K562 (cell line): ENCODE measurements around the gene ACER1. TPM values are rescaled to one million over a fixed set of nuclear protein-coding genes. Genes with fewer than 3 reads are reported as not detected.
A peak's percentile ranks its signal among the peaks of the same experiment; 100 is the strongest.

Experiments
- CEBPG ChIP-seq, 3 experiments: fragments of 200-800 bp in 1 of 3; sonication (Bioruptor generic) in 1 of 3; sonication (generic) in 1 of 3; formaldehyde crosslinking in 1 of 3; IDR thresholded peaks in 2 of 3; conservative IDR thresholded peaks in 1 of 3; 2 replicates each; pipeline versions ENCODE4 v1.6.1 to v1.8.0; 2016 to 2022; ENCODE audit warnings: missing compliant biosample characterization in 2 of 3, missing genetic modification characterization in 2 of 3, mild to moderate bottlenecking in 1 of 3, missing genetic modification reagents in 1 of 3
- FOXA1 ChIP-seq: fragments of 450-650 bp; IDR thresholded peaks from 2 replicates; pipeline ENCODE4 v1.6.1; 2016; ENCODE audit warnings: mild to moderate bottlenecking, borderline replicate concordance
- HDGF ChIP-seq: fragments of 450-650 bp; IDR thresholded peaks from 2 replicates; pipeline ENCODE4 v1.6.1; 2016
- KLF1 ChIP-seq: fragments of 450-650 bp; IDR thresholded peaks from 2 replicates; pipeline ENCODE4 v1.6.1; 2016; ENCODE audit warnings: missing genetic modification characterization, missing compliant biosample characterization
- L3MBTL2 ChIP-seq: fragments of 450-650 bp; IDR thresholded peaks from 2 replicates; pipeline ENCODE4 v1.6.1; 2016; ENCODE audit warnings: mild to moderate bottlenecking, moderate library complexity
- MCM3 ChIP-seq: fragments of 450-650 bp; IDR thresholded peaks from 2 replicates; pipeline ENCODE4 v1.6.1; 2016
- POLR2H ChIP-seq: IDR thresholded peaks from 2 replicates; pipeline ENCODE4 v1.6.1; 2016; ENCODE audit warnings: missing genetic modification characterization, low read depth, mild to moderate bottlenecking, control low read depth, missing compliant biosample characterization, moderate library complexity
- RAD51 ChIP-seq: fragments of 450-650 bp; IDR thresholded peaks from 2 replicates; pipeline ENCODE4 v1.7.1; 2016; ENCODE audit warnings: low read depth, mild to moderate bottlenecking, borderline replicate concordance
- RNF219 ChIP-seq: fragments of 250-450 bp; sonication (Bioruptor Pico); IDR thresholded peaks from 2 replicates; pipeline ENCODE4 v1.5.0; 2022; ENCODE audit warnings: mild to moderate bottlenecking
- SAFB2 ChIP-seq: fragments of 200-400 bp; formaldehyde crosslinking; IDR thresholded peaks from 2 replicates; pipeline ENCODE4 v1.6.1; 2018; ENCODE audit warnings: borderline replicate concordance, low read length, low read depth, moderate library complexity; ENCODE audit not compliant: severe bottlenecking
- SIN3B ChIP-seq: fragments of 450-650 bp; IDR thresholded peaks from 2 replicates; pipeline ENCODE4 v1.6.1; 2017; ENCODE audit warnings: low read depth, mild to moderate bottlenecking, moderate library complexity
- SREBF2 ChIP-seq: sonication (generic); formaldehyde crosslinking; IDR thresholded peaks from 2 replicates; pipeline ENCODE4 v1.4.0; 2020; ENCODE audit warnings: mild to moderate bottlenecking, missing genetic modification reagents
- TCF7L2 ChIP-seq: fragments of 150-350 bp; IDR thresholded peaks from 2 replicates; pipeline ENCODE4 v1.6.1; 2016; ENCODE audit warnings: low read depth, mild to moderate bottlenecking, low read length, moderate library complexity
- TOE1 ChIP-seq, 2 experiments: fragments of 450-650 bp in 1 of 2; sonication (generic) in 1 of 2; formaldehyde crosslinking in 1 of 2; IDR thresholded peaks; 2 replicates each; pipeline versions ENCODE4 v1.7.1 to v1.8.0; 2016 to 2022; ENCODE audit warnings: borderline replicate concordance in 2 of 2, mild to moderate bottlenecking in 2 of 2, antibody characterized with exemption in 1 of 2, inconsistent platforms in 1 of 2, low read depth in 1 of 2, missing genetic modification reagents in 1 of 2, moderate library complexity in 1 of 2
- TRIM28 ChIP-seq: fragments of 450-650 bp; IDR thresholded peaks from 2 replicates; pipeline ENCODE4 v1.6.1; 2017
- ZNF449 ChIP-seq: fragments of 250-450 bp; sonication (Bioruptor Pico); IDR thresholded peaks from 2 replicates; pipeline ENCODE4 v1.8.0; 2022; ENCODE audit warnings: moderate library complexity, mild to moderate bottlenecking, inconsistent platforms
- polyA plus RNA-seq, 8 experiments: library from polyadenylated mRNA; depleted of rRNA in 4 of 8; stranded (reverse) in 5 of 8; unstranded in 3 of 8; fragments of >200 nt; fragmentation: Nextera tagmentation in 2 of 8; fragmentation: Illumina TruSeq in 1 of 8; extraction: Ambion mirVana in 2 of 8; extraction: Trizol in 1 of 8; gene quantifications; 2 replicates each; pipeline versions ENCODE4 v1.2.1 to v1.2.3, GENCODE V29; 2011 to 2014; ENCODE audit warnings: inconsistent platforms in 1 of 8, missing spikeins in 1 of 8
- total RNA-seq, 7 experiments: library from RNA; depleted of rRNA in 6 of 7; stranded (reverse); fragments of >200 nt in 6 of 7; fragmentation: Illumina TruSeq in 2 of 7; extraction: Trizol in 2 of 7; gene quantifications; 2 replicates each; pipeline versions ENCODE4 v1.2.1 to v1.2.3, GENCODE V29; 2011 to 2021; ENCODE audit warnings: low replicate concordance in 1 of 7
- TF ChIP-seq, protein P1 (sequence below): fragments of 450-650 bp; IDR thresholded peaks from 2 replicates; pipeline ENCODE4 v1.6.1; 2016; ENCODE audit warnings: antibody characterized with exemption
- TF ChIP-seq, protein P2 (sequence below), 2 experiments: IDR thresholded peaks; 2 replicates each; pipeline ENCODE4 v1.6.1; 2011; ENCODE audit warnings: borderline replicate concordance in 1 of 2, control low read depth in 1 of 2, low read depth in 1 of 2, low read length in 1 of 2, mild to moderate bottlenecking in 1 of 2, mixed read lengths in 1 of 2, moderate library complexity in 1 of 2; ENCODE audit not compliant: insufficient read depth in 1 of 2, insufficient read length in 1 of 2, poor library complexity in 1 of 2, severe bottlenecking in 1 of 2; ENCODE audit errors: extremely low read depth in 1 of 2
- TF ChIP-seq, protein P3 (sequence below): IDR thresholded peaks from 3 replicates; pipeline ENCODE4 v1.6.1; 2011; ENCODE audit warnings: borderline replicate concordance, mild to moderate bottlenecking; ENCODE audit not compliant: insufficient read length, insufficient read depth

ACER1 gene
- total and polyA plus RNA-seq, 9 of the 15 experiments (the other 6 are each of a cell fraction or from before 2014, with no cell fraction given) = not detected

- TF ChIP-seq RNF219 (no peak), KLF1 (tag) (no peak), RAD51 (peak; percentile 83), TCF7L2 (no peak), SIN3B (no peak), TOE1 (IDR thresholded peaks at IDR 0.05; ENCODE audit: borderline replicate concordance) (peak; percentile 91), TOE1 (CRISPR knock-in tag; IDR thresholded peaks at IDR 0.05; ENCODE audit: borderline replicate concordance, low read depth) (no peak), HDGF (no peak), CEBPG (CRISPR knock-in tag; IDR thresholded peaks at IDR 0.05) (no peak), CEBPG (tag; conservative IDR thresholded peaks at IDR 0.05 in 1 of 2, IDR thresholded peaks at IDR 0.05 in 1 of 2) (no peak), FOXA1 (no peak), ZNF449 (no peak), MCM3 (no peak), L3MBTL2 (peak; percentile 24; the same call in 1 of the 2 replicates), POLR2H (tag) (no peak), SAFB2 (no peak), SREBF2 (no peak), TRIM28 (no peak)
- TF ChIP-seq, protein P1, sequence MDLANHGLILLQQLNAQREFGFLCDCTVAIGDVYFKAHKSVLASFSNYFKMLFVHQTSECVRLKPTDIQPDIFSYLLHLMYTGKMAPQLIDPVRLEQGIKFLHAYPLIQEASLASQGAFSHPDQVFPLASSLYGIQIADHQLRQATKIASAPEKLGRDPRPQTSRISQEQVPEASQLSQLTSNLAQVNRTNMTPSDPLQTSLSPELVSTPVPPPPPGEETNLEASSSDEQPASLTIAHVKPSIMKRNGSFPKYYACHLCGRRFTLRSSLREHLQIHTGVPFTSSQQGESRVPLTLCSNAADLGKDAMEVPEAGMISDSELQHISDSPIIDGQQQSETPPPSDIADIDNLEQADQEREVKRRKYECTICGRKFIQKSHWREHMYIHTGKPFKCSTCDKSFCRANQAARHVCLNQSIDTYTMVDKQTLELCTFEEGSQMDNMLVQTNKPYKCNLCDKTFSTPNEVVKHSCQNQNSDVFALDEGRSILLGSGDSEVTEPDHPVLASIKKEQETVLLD = no peak
- TF ChIP-seq, protein P2, sequence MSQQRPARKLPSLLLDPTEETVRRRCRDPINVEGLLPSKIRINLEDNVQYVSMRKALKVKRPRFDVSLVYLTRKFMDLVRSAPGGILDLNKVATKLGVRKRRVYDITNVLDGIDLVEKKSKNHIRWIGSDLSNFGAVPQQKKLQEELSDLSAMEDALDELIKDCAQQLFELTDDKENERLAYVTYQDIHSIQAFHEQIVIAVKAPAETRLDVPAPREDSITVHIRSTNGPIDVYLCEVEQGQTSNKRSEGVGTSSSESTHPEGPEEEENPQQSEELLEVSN (IDR thresholded peaks at IDR 0.05; ENCODE audit: borderline replicate concordance in 1 of 2, extremely low read depth in 1 of 2, insufficient read depth in 1 of 2, insufficient read length in 1 of 2, low read depth in 1 of 2, low read length in 1 of 2, poor library complexity in 1 of 2, severe bottlenecking in 1 of 2) = no peak
- TF ChIP-seq, protein P3, sequence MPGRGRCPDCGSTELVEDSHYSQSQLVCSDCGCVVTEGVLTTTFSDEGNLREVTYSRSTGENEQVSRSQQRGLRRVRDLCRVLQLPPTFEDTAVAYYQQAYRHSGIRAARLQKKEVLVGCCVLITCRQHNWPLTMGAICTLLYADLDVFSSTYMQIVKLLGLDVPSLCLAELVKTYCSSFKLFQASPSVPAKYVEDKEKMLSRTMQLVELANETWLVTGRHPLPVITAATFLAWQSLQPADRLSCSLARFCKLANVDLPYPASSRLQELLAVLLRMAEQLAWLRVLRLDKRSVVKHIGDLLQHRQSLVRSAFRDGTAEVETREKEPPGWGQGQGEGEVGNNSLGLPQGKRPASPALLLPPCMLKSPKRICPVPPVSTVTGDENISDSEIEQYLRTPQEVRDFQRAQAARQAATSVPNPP = no peak
These were observed 10.1 kb upstream of the ACER1 start (continued) for GRCh38 chr19:6343462-6343861.
